ENCODE measurements around the gene ANKRD28.

GRCh38 chr3:15711281-15711680 lies 86.5 kb downstream of the ANKRD28 start:
- TF ChIP-seq CBX3 (IDR thresholded peaks at IDR 0.05; ENCODE audit: borderline replicate concordance in 1 of 2, low read length in 2 of 2), result no peak
- no peak for TF ChIP-seq POLR2AphosphoS5 (IDR thresholded peaks at IDR 0.05; ENCODE audit: control insufficient read depth, insufficient read depth, low read depth, low read length)
- TF ChIP-seq DPF2 (IDR thresholded peaks at IDR 0.05), result no peak
- TF ChIP-seq TBL1XR1 (IDR thresholded peaks at IDR 0.05; ENCODE audit: low read length in 2 of 2), result no peak
- TF ChIP-seq MECOM (CRISPR knock-in tag; IDR thresholded peaks at IDR 0.05), result no peak
- no peak for TF ChIP-seq RB1 (IDR thresholded peaks at IDR 0.05; ENCODE audit: low read depth)
- TF ChIP-seq FOXM1 (IDR thresholded peaks at IDR 0.05; ENCODE audit: low read depth), result no peak
- no peak for TF ChIP-seq FOXM1 (CRISPR knock-in tag; IDR thresholded peaks at IDR 0.05; ENCODE audit: low read depth)
- no peak for TF ChIP-seq C11orf30 (IDR thresholded peaks at IDR 0.05; ENCODE audit: low read depth)
- TF ChIP-seq FOXO4 (CRISPR knock-in tag; IDR thresholded peaks at IDR 0.05), result no peak
- TF ChIP-seq POLR2A (conservative IDR thresholded peaks at IDR 0.05), result no peak
- no peak for TF ChIP-seq HDAC8 (tag; IDR thresholded peaks at IDR 0.05)
- no peak for TF ChIP-seq CTCF (IDR thresholded peaks at IDR 0.05 in 2 of 3, conservative IDR thresholded peaks at IDR 0.05 in 1 of 3; ENCODE audit: insufficient read depth in 2 of 3, low read depth in 1 of 3, low read length in 3 of 3)
- TF ChIP-seq FOXA1 (IDR thresholded peaks at IDR 0.05; ENCODE audit: borderline replicate concordance), result no peak
- no peak for TF ChIP-seq GABPB1 (CRISPR knock-in tag; IDR thresholded peaks at IDR 0.05)

Data from K562 (cell line).